CD8-positive, alpha-beta memory T cell (primary cell): ENCODE measurements around the gene AKT1S1. TPM values are rescaled to one million over a fixed set of nuclear protein-coding genes. Genes with fewer than 3 reads are reported as not detected.
A peak's percentile ranks its signal among the peaks of the same experiment; 100 is the strongest.

Experiments used
- CTCF ChIA-PET: fragments of 350-600 bp; sonication (Branson Sonifier 250); formaldehyde crosslinking; loops from one replicate; lab custom pipeline; 2021; ENCODE audit warnings: antibody characterized with exemption; lab: Charles Lee
- POLR2A ChIA-PET: fragments of 350-600 bp; sonication (Branson Sonifier 250); formaldehyde crosslinking; loops from one replicate; lab custom pipeline; 2021; ENCODE audit warnings: antibody characterized with exemption; lab: Charles Lee
- DNase-seq, 5 donors: peaks; one replicate each; pipeline versions ENCODE4 v3.0.0 to v3.0.0-alpha.2; 2020 to 2022; ENCODE audit warnings: mixed read lengths in 1 of 5
- H3K27ac ChIP-seq: one replicate; pipeline ENCODE4 v1.7.0; 2013; ENCODE audit warnings: low read depth, mild to moderate bottlenecking, low read length, moderate library complexity
- H3K27me3 ChIP-seq: 2 replicates; pipeline ENCODE4 v1.7.0; 2013; ENCODE audit warnings: low read length, mild to moderate bottlenecking; ENCODE audit not compliant: insufficient read depth, poor library complexity, severe bottlenecking
- H3K36me3 ChIP-seq: 2 replicates; pipeline ENCODE4 v1.7.0; 2013; ENCODE audit warnings: mild to moderate bottlenecking, low read length, moderate library complexity; ENCODE audit not compliant: insufficient read depth
- H3K4me1 ChIP-seq: 2 replicates; pipeline ENCODE4 v1.7.0; 2013; ENCODE audit warnings: mild to moderate bottlenecking, low read length, moderate library complexity; ENCODE audit not compliant: insufficient read depth
- H3K4me3 ChIP-seq: 2 replicates; pipeline ENCODE4 v1.7.0; 2013; ENCODE audit warnings: mild to moderate bottlenecking, low read length
- H3K9me3 ChIP-seq: 2 replicates; pipeline ENCODE4 v1.7.0; 2013; ENCODE audit warnings: mild to moderate bottlenecking, low read length
- H3K27ac Mint-ChIP-seq, 8 donors: one replicate each; pipeline ENCODE4 v1.8.0; 2020 to 2021; ENCODE audit warnings: mixed read lengths in 8 of 8, mild to moderate bottlenecking in 6 of 8, inconsistent platforms in 3 of 8, moderate library complexity in 3 of 8
- H3K27me3 Mint-ChIP-seq, 2 donors: one replicate each; pipeline ENCODE4 v1.8.0; 2020 to 2021; ENCODE audit warnings: mixed read lengths in 2 of 2, mild to moderate bottlenecking in 1 of 2, moderate library complexity in 1 of 2
- H3K36me3 Mint-ChIP-seq, 3 donors: one replicate each; pipeline ENCODE4 v1.8.0; 2020 to 2021; ENCODE audit warnings: mixed read lengths in 3 of 3, inconsistent platforms in 1 of 3, mild to moderate bottlenecking in 1 of 3
- H3K4me1 Mint-ChIP-seq, 3 donors: one replicate each; pipeline ENCODE4 v1.8.0; 2020 to 2021; ENCODE audit warnings: mixed read lengths in 3 of 3, inconsistent platforms in 1 of 3, mild to moderate bottlenecking in 1 of 3
- H3K4me3 Mint-ChIP-seq, 7 donors: one replicate each; pipeline ENCODE4 v1.8.0; 2020 to 2021; ENCODE audit warnings: mixed read lengths in 7 of 7, mild to moderate bottlenecking in 6 of 7, moderate library complexity in 4 of 7, inconsistent platforms in 2 of 7
- H3K9me3 Mint-ChIP-seq, 5 donors: one replicate each; pipeline ENCODE4 v1.8.0; 2020 to 2022; ENCODE audit warnings: mixed read lengths in 5 of 5, mild to moderate bottlenecking in 3 of 5, moderate library complexity in 2 of 5, inconsistent platforms in 1 of 5
- polyA plus RNA-seq: library from polyadenylated mRNA; unstranded; fragments of 300-500 nt; fragmentation: Illumina TruSeq; gene quantifications from one replicate; pipeline ENCODE4 v1.2.3, GENCODE V29; 2021
- total RNA-seq, 2 experiments: library from RNA; stranded (reverse); gene quantifications; one replicate each; pipeline ENCODE4 v1.2.3, GENCODE V29; 2021

Gene AKT1S1
- total and polyA plus RNA-seq, 3 experiments from 2014 or later: 4.7 to 33.6 (median 32.8) TPM

GRCh38 chr19:49869484-49870308, 7.5 kb downstream of the AKT1S1 start:
- H3K27ac ChIP-seq: peak overlapping the region; percentile 71
- Mint-ChIP-seq H3K9me3 (peaks cover 0 to 3% (median 0%) of the 10 kb centered on the region in 5 donors), H3K36me3 (peaks cover 0 to 21% (median 2%) of the 10 kb centered on the region in 3 donors), H3K27me3 (peaks cover 0 to 4% of the 10 kb centered on the region in 2 donors), H3K4me1 (peaks cover 18 to 32% (median 29%) of the 10 kb centered on the region in 3 donors), H3K27ac (peak overlapping the region in 7 of 8 donors; percentile 66 to 97 (median 89)), H3K4me3 (peak overlapping the region in 2 of 7 donors; percentile 84 to 86)
- peaks cover 47% of the 10 kb centered on the region for H3K4me1 ChIP-seq
- peaks cover under 1% of the 10 kb centered on the region for H3K36me3 ChIP-seq
- no peaks in the 10 kb centered on the region for H3K9me3 ChIP-seq
- ChIA-PET POLR2A (interaction anchor here (0.7 to 1.7 kb wide), 10 partner anchors 8 to 230 kb away, joined by 3 to 17 read pairs (median 4); partner anchors contain the start of genes AKT1S1, AP2A1, ATF5 and MED25), CTCF (interaction anchor here (0.6 to 1.8 kb wide), 5 partner anchors 21 to 397 kb away, joined by 3 to 6 read pairs (median 3); partner anchors contain the start of gene AP2A1)
- DNase-seq: peak; percentile 89 to 93 (median 92)
- H3K27me3 ChIP-seq: no peaks in the 10 kb centered on the region
- peak overlapping the region; percentile 73 for H3K4me3 ChIP-seq

DNA sequence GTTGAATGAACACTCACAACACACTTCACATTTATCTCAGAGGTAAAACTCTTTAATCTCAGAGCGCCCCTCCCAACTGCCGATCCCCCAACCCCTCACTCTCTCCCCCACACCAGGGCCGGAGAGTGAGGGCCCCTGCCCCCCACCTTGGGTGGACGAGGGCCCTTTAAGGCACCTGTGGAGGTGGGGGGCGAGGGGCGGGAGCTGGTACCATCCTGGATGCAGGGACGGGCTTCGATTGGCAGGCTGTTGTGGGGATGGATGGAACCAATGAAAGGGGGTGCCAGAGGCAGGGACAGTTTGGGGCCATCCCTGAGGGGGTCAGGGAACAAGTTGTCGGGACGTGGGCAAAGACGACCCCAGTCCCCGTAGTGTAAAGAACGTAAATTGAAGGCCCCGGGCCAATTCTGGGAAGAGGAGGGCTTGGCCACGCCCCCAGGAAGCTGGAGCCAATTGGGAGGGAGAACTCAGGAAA, 8.1 kb downstream of the AKT1S1 start:
- H3K27me3 Mint-ChIP-seq: peaks cover 0 to 4% of the 10 kb centered on the region in 2 donors
- peaks cover 47% of the 10 kb centered on the region for H3K4me1 ChIP-seq
- peak in 1 of 5 donors; percentile 23 for DNase-seq
- peak overlapping the region; percentile 71 for H3K27ac ChIP-seq
- H3K9me3 ChIP-seq: no peaks in the 10 kb centered on the region
- H3K27me3 ChIP-seq: no peaks in the 10 kb centered on the region
- ChIA-PET POLR2A (interaction anchor here (0.7 to 1.7 kb wide), 10 partner anchors 8 to 229 kb away, joined by 3 to 17 read pairs (median 4); partner anchors contain the start of genes AKT1S1, AP2A1, ATF5 and MED25), CTCF (interaction anchor here (0.6 to 1.8 kb wide), 5 partner anchors 21 to 396 kb away, joined by 3 to 6 read pairs (median 3); partner anchors contain the start of gene AP2A1)
- peak overlapping the region in 1 of 8 donors; percentile 99 for H3K27ac Mint-ChIP-seq
- H3K36me3 ChIP-seq: peaks cover 7% of the 10 kb centered on the region
- H3K9me3 Mint-ChIP-seq: peaks cover 0 to 3% (median 0%) of the 10 kb centered on the region in 5 donors
- peaks cover 22 to 35% (median 30%) of the 10 kb centered on the region in 3 donors for H3K4me1 Mint-ChIP-seq
- H3K36me3 Mint-ChIP-seq: peaks cover 0 to 27% (median 2%) of the 10 kb centered on the region in 3 donors
- H3K4me3 Mint-ChIP-seq: peak overlapping the region in 1 of 7 donors; percentile 97
- H3K4me3 ChIP-seq: peak overlapping the region; percentile 73

DNA sequence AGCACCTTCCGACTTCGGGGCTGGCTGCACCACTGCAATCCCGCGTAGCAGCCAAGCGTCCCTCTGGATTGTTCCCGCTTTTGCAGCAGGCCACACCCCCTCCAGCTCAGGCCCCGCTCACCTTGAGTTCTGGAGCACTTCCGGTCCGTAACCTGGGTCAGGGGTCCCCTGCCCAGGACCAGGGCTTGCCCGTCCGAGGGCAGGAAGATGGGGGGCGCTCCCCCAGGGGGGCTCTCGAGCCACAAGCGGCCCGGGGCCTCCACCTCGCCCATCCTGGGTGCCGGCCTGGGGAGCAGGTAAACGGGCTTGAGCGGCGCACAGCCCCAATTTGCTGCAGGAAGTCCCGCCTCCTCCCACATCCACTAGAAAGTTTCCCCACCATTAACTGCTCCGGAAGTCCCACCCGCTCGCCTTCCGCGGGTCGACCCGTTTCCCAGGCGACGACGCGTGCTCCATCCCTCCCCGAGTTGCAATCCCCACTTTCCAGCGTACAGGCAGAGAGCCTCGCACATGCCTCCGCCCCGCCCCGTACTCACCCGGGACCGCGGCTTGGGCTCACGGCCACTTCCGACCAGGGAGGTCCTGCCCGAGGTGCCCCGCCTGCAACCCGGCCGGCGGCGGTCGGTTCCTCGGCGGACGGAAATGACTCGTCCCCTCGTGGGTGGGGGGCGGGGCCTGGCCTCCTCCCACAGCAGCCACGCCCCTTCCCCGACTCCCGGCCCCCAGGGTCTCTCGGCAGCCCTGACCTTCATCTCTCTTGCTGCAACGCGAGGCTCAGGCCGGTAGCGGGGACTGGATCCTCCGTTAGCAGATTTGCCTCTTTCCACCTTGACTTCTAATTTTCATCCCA, 10.0 kb downstream of the AKT1S1 start, which contains the start of gene PNKP:
Gene PNKP (minus strand): TSS at position 644 of the 850 bp plus-strand sequence. CDS start 372 bp downstream, at position 272.
- Mint-ChIP-seq H3K4me3 (peak within 1 kb of the TSS in 2 of 7 donors; percentile 94 to 97), H3K4me1 (peaks cover 27 to 38% (median 33%) of the 10 kb centered on the region in 3 donors), H3K36me3 (peaks cover 0 to 35% (median 5%) of the 10 kb centered on the region in 3 donors), H3K9me3 (peaks cover 0 to 3% (median 0%) of the 10 kb centered on the region in 5 donors), H3K27me3 (peaks cover 0 to 4% of the 10 kb centered on the region in 2 donors), H3K27ac (peak within 1 kb of the TSS in 5 of 8 donors; percentile 88 to 100 (median 99))
- Histone ChIP-seq H3K36me3 (peaks cover 11% of the 10 kb centered on the region), H3K27ac (peak within 1 kb of the TSS; percentile 94), H3K4me1 (peaks cover 47% of the 10 kb centered on the region), H3K4me3 (peak within 1 kb of the TSS; percentile 93), H3K27me3 (no peaks in the 10 kb centered on the region), H3K9me3 (no peaks in the 10 kb centered on the region)
- ChIA-PET POLR2A (interaction anchor here (0.6 to 3.2 kb wide), 7 partner anchors 10 to 145 kb away, joined by 3 to 33 read pairs (median 7); partner anchors contain the start of genes AKT1S1, PTOV1 and TBC1D17), CTCF (interaction anchor here (0.8 to 1.1 kb wide), 2 partner anchors 10 to 17 kb away, joined by 3 to 5 read pairs; partner anchors contain the start of genes AKT1S1 and TBC1D17)
- peak; percentile 78 to 93 (median 90) for DNase-seq

- Mint-ChIP-seq H3K9me3 (peaks cover 0 to 3% (median 0%) of the 10 kb centered on the region in 5 donors), H3K27me3 (peaks cover 0 to 4% of the 10 kb centered on the region in 2 donors), H3K4me1 (peaks cover 14 to 33% (median 22%) of the 10 kb centered on the region in 3 donors), H3K36me3 (peaks cover 0 to 50% (median 5%) of the 10 kb centered on the region in 3 donors), H3K27ac (peak overlapping the region in 2 of 8 donors; percentile 11 to 57), H3K4me3 (peak overlapping the region in 1 of 7 donors; percentile 13)
- Histone ChIP-seq H3K27me3 (no peaks in the 10 kb centered on the region), H3K36me3 (peaks cover 11% of the 10 kb centered on the region), H3K4me1 (peaks cover 36% of the 10 kb centered on the region), H3K4me3 (no peak overlapping the region), H3K27ac (no peak overlapping the region), H3K9me3 (no peaks in the 10 kb centered on the region)
- ChIA-PET POLR2A (interaction anchor here (0.7 kb wide), 1 partner anchor 240 kb away, joined by 10 read pairs; no protein-coding TSS in a partner anchor), CTCF (interaction anchor here (1.0 to 1.6 kb wide), 2 partner anchors 15 to 17 kb away, joined by 3 to 5 read pairs; no protein-coding TSS in a partner anchor)
- peak in 1 of 5 donors; percentile 49 for DNase-seq
These were observed 12.3 kb downstream of the AKT1S1 start for GRCh38 chr19:49864890-49865289.

- Histone ChIP-seq H3K4me3 (no peak overlapping the region), H3K4me1 (peaks cover 33% of the 10 kb centered on the region), H3K36me3 (peaks cover 11% of the 10 kb centered on the region), H3K27me3 (no peaks in the 10 kb centered on the region), H3K27ac (no peak overlapping the region), H3K9me3 (no peaks in the 10 kb centered on the region)
- Mint-ChIP-seq H3K27me3 (peaks cover 0 to 4% of the 10 kb centered on the region in 2 donors), H3K36me3 (peaks cover 0 to 54% (median 5%) of the 10 kb centered on the region in 3 donors), H3K4me1 (peaks cover 14 to 33% (median 22%) of the 10 kb centered on the region in 3 donors), H3K27ac (peak overlapping the region in 3 of 8 donors; percentile 38 to 80 (median 65)), H3K9me3 (peaks cover 0 to 3% (median 0%) of the 10 kb centered on the region in 5 donors), H3K4me3 (no peak overlapping the region)
- ChIA-PET POLR2A (interaction anchor here (1.1 to 1.3 kb wide), 2 partner anchors 11 to 13 kb away, joined by 5 to 9 read pairs; no protein-coding TSS in a partner anchor), CTCF (no interaction called here)
- no peak for DNase-seq
These were observed 13.2 kb downstream of the AKT1S1 start for GRCh38 chr19:49863935-49864320.

- H3K4me1 Mint-ChIP-seq: peaks cover 14 to 31% (median 22%) of the 10 kb centered on the region in 3 donors
- ChIA-PET CTCF (no interaction called here), POLR2A (interaction anchor here (1.1 to 1.3 kb wide), 2 partner anchors 10 to 13 kb away, joined by 5 to 9 read pairs; no protein-coding TSS in a partner anchor)
- H3K36me3 Mint-ChIP-seq: peaks cover 0 to 60% (median 5%) of the 10 kb centered on the region in 3 donors
- peak overlapping the region in 3 of 7 donors; percentile 23 to 67 (median 64) for H3K4me3 Mint-ChIP-seq
- Histone ChIP-seq H3K4me1 (peaks cover 27% of the 10 kb centered on the region), H3K27me3 (no peaks in the 10 kb centered on the region), H3K9me3 (no peaks in the 10 kb centered on the region), H3K27ac (no peak overlapping the region), H3K36me3 (peaks cover 11% of the 10 kb centered on the region), H3K4me3 (no peak overlapping the region)
- peaks cover 0 to 4% of the 10 kb centered on the region in 2 donors for H3K27me3 Mint-ChIP-seq
- H3K27ac Mint-ChIP-seq: peak overlapping the region in 2 of 8 donors; percentile 64 to 80
- H3K9me3 Mint-ChIP-seq: peaks cover 0 to 3% (median 0%) of the 10 kb centered on the region in 5 donors
- DNase-seq: no peak
These were observed 13.8 kb downstream of the AKT1S1 start for GRCh38 chr19:49863254-49863934.
